Measurements from ENCODE around the gene APMAP. TPM values are rescaled to one million over a fixed set of nuclear protein-coding genes. Genes with fewer than 3 reads are reported as not detected.

APMAP gene
- total and polyA plus RNA-seq, 8 donors: 20.8 to 47.8 (median 28.4) TPM

DNA sequence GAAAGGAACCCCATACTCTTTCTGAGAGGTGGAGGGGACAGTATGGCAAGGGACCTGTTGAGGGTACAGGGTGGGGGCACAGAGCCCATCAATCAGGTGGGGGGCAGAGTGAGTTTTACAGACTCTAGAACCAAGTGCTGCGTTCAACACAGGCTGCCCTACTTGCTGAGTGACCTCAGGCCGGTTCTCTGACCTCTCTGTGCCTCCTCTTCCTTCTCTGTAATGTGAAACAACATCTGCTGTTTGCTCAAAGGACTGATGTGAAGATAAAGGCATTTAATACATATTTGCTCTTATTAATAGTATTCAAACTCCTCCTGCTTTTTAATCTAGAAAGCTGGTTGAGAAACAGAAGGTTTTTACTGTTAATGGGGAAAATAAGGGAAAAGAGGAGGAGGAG, 25.9 kb upstream of the APMAP start:
- peaks cover 0 to 17% (median 15%) of the 10 kb centered on the region in 3 donors for H3K36me3 ChIP-seq
- TF ChIP-seq, protein P1, sequence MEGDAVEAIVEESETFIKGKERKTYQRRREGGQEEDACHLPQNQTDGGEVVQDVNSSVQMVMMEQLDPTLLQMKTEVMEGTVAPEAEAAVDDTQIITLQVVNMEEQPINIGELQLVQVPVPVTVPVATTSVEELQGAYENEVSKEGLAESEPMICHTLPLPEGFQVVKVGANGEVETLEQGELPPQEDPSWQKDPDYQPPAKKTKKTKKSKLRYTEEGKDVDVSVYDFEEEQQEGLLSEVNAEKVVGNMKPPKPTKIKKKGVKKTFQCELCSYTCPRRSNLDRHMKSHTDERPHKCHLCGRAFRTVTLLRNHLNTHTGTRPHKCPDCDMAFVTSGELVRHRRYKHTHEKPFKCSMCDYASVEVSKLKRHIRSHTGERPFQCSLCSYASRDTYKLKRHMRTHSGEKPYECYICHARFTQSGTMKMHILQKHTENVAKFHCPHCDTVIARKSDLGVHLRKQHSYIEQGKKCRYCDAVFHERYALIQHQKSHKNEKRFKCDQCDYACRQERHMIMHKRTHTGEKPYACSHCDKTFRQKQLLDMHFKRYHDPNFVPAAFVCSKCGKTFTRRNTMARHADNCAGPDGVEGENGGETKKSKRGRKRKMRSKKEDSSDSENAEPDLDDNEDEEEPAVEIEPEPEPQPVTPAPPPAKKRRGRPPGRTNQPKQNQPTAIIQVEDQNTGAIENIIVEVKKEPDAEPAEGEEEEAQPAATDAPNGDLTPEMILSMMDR (IDR thresholded peaks at IDR 0.05): no peak
- WGBS, 2 donors: 12 to 20% methylated on average over 2 of the region's 2 CpGs
- no peaks in the 10 kb centered on the region for H3K9me3 ChIP-seq
- peak in 5 of 6 donors; percentile 13 to 26 (median 19) for DNase-seq
- ATAC-seq: peak in 1 of 4 donors; percentile 5
- intact Hi-C loops (cut with DNase I): no loop called here
- H3K27ac ChIP-seq: peak overlapping the region; percentile 51 to 87 (median 84)
- no peak for FAIRE-seq
- no peak overlapping the region for H3K4me3 ChIP-seq
- peaks cover 54 to 71% (median 62%) of the 10 kb centered on the region in 3 donors for H3K4me1 ChIP-seq
- no peaks in the 10 kb centered on the region for H3K27me3 ChIP-seq

DNA sequence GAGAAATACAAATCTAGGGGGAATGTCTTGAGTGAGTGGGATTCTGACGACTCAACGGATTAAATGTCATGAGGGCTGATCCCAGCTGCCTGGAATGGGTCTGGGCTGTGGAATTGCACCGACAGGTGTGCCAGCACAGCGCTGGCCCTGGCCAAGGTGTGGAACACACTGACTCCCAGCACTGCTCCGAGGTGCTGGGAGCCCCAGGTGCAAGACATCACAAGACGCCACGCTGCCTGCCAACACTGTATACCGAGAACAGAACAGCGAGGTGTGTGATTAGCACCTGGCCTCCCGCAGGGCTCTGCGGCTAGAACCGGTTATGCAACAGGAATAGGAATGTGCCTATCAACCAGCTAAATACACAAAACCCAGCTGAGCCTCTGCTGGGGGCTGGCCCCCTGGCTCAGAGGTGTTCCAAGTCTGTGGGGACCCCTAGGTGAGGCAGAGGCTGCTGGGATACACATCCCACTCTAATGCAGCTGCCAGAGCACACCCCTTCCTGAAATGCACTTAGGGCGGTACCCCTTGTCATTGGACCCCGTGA, 24.8 kb upstream of the APMAP start:
- peaks cover 0 to 26% (median 26%) of the 10 kb centered on the region in 3 donors for H3K36me3 ChIP-seq
- H3K9me3 ChIP-seq: no peaks in the 10 kb centered on the region
- H3K27me3 ChIP-seq: no peaks in the 10 kb centered on the region
- FAIRE-seq (no peak), DNase-seq (peak; percentile 89 to 97 (median 96)), ATAC-seq (peak; percentile 91 to 93 (median 92))
- WGBS, 2 donors: 15 to 17% methylated on average over 14 of the region's 14 CpGs
- H3K4me3 ChIP-seq: no peak overlapping the region
- TF ChIP-seq, protein P1 (IDR thresholded peaks at IDR 0.05): no peak
- H3K27ac ChIP-seq: peak overlapping the region; percentile 51 to 87 (median 84)
- intact Hi-C loops (cut with DNase I): no loop called here
- H3K4me1 ChIP-seq: peaks cover 52 to 62% (median 53%) of the 10 kb centered on the region in 3 donors

DNA sequence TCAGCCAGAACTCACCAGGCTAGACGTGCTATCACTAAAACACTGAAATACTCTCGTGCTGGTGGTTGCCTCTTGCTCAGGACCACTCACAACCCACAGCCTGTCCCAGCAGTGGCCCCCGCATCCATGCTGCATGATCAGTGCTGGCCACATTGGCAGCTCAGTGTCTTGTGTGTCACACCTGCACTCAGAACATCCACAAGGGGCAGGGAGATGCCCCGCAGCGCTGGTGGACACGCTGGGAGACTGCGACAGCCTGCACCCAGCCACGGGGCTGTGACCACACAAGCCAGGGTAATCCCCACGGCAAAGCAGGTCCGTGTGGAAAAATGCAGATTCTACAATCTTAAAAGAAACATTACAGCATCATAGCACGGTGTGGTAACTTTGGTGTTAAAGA, 23.9 kb upstream of the APMAP start:
- 67 to 68% methylated on average over 11 of the region's 11 CpGs for WGBS, 2 donors
- DNase-seq: peak in 5 of 6 donors; percentile 8 to 55 (median 17)
- peaks cover 57 to 59% (median 57%) of the 10 kb centered on the region in 3 donors for H3K4me1 ChIP-seq
- FAIRE-seq: no peak
- H3K27ac ChIP-seq: peak overlapping the region; percentile 51 to 87 (median 84)
- no peak overlapping the region for H3K4me3 ChIP-seq
- intact Hi-C loops (cut with DNase I): no loop called here
- no peak for ATAC-seq
- no peaks in the 10 kb centered on the region for H3K27me3 ChIP-seq
- peaks cover 0 to 35% (median 29%) of the 10 kb centered on the region in 3 donors for H3K36me3 ChIP-seq
- TF ChIP-seq, protein P1 (IDR thresholded peaks at IDR 0.05): no peak
- H3K9me3 ChIP-seq: no peaks in the 10 kb centered on the region

DNA sequence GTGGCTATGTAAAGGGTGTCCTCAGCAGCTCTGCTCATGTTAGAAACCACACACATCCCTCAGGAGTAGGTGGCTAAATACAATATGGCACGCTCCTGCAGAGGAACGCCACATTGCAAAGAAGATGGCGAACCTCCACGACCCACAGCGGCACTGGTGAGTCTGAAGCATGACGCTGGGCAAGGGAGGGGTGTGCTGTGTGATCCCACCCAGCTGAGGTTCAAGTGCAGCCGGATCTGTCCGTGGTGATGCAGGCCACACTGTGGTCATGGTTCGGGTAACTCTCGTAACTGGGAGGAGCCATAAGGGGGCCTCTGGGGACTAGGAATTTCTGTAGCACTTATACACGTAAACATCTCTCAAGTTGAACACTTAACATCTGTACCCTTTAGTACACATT, 23.4 kb upstream of the APMAP start:
- Histone ChIP-seq H3K4me3 (no peak overlapping the region), H3K27ac (peak overlapping the region; percentile 51 to 87 (median 84)), H3K9me3 (no peaks in the 10 kb centered on the region), H3K27me3 (no peaks in the 10 kb centered on the region), H3K4me1 (peaks cover 52 to 54% (median 53%) of the 10 kb centered on the region in 3 donors), H3K36me3 (peaks cover 0 to 40% (median 27%) of the 10 kb centered on the region in 3 donors)
- peak in 4 of 6 donors; percentile 2 to 28 (median 12) for DNase-seq
- intact Hi-C loops (cut with DNase I): no loop called here
- TF ChIP-seq, protein P1 (IDR thresholded peaks at IDR 0.05): no peak
- FAIRE-seq: no peak
- no peak for ATAC-seq
- WGBS, 2 donors: 92 to 93% methylated on average over 11 of the region's 11 CpGs

DNA sequence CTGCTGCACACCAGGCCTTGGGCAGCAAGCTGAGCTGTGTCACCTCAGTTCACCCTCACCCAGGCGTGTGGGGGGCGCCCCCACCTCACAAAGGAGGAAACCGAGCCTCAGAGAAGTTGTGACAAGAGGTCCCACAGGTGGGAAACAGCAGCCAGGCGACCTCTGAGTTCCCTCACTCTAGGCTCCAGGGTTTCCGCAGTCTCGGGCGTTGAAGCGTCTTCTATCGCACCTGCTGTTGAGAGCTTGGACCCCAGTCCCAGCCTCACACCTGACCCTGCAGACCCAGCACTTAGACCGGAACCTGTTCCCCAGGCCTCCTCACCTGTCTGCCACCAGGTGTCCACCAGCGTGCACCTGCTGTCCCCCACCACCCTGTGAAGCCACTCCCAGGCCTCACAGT, 22.3 kb upstream of the APMAP start:
- Histone ChIP-seq H3K36me3 (peaks cover 0 to 48% (median 24%) of the 10 kb centered on the region in 3 donors), H3K27ac (no peak overlapping the region), H3K4me3 (no peak overlapping the region), H3K27me3 (no peaks in the 10 kb centered on the region), H3K9me3 (no peaks in the 10 kb centered on the region), H3K4me1 (peaks cover 40 to 44% (median 43%) of the 10 kb centered on the region in 3 donors)
- DNase-seq (peak in 4 of 6 donors; percentile 4 to 46 (median 16)), ATAC-seq (no peak), FAIRE-seq (no peak)
- 91 to 92% methylated on average over 11 of the region's 11 CpGs for WGBS, 2 donors
- TF ChIP-seq, protein P1 (IDR thresholded peaks at IDR 0.05): no peak
- intact Hi-C loops (cut with DNase I): loop anchor here in 1 of 3 donors (5.0 kb wide), 1 partner anchor 32 kb away; no protein-coding TSS in a partner anchor

Data from pancreas (tissue), 10 donors.